Activated naive CD8-positive, alpha-beta T cell treated with anti-CD3 and anti-CD28 coated beads for 36 hours (primary cell): ENCODE results near the gene MAEA. TPM values are rescaled to one million over a fixed set of nuclear protein-coding genes. Genes with fewer than 3 reads are reported as not detected.
A peak's percentile ranks its signal among the peaks of the same experiment; 100 is the strongest.

Experiments used
- DNase-seq: peaks from one replicate; pipeline ENCODE4 v3.0.0; 2021
- H3K27ac Mint-ChIP-seq: one replicate; pipeline ENCODE4 v1.8.0; 2022; ENCODE audit warnings: mild to moderate bottlenecking, moderate library complexity, mixed read lengths
- H3K27me3 Mint-ChIP-seq: one replicate; pipeline ENCODE4 v1.8.0; 2022; ENCODE audit warnings: mild to moderate bottlenecking, mixed read lengths
- H3K36me3 Mint-ChIP-seq: one replicate; pipeline ENCODE4 v1.8.0; 2021; ENCODE audit warnings: mild to moderate bottlenecking, mixed read lengths
- H3K4me1 Mint-ChIP-seq: one replicate; pipeline ENCODE4 v1.8.0; 2021; ENCODE audit warnings: mixed read lengths
- H3K4me3 Mint-ChIP-seq: one replicate; pipeline ENCODE4 v1.8.0; 2022; ENCODE audit warnings: mild to moderate bottlenecking, moderate library complexity, mixed read lengths
- H3K9me3 Mint-ChIP-seq: one replicate; pipeline ENCODE4 v1.8.0; 2022; ENCODE audit warnings: mixed read lengths
- total RNA-seq, 2 experiments: library from RNA; stranded (reverse); gene quantifications; one replicate each; pipeline ENCODE4 v1.2.3, GENCODE V29; 2021

MAEA gene
- total RNA-seq, 2 experiments from 2014 or later: 51.3 to 53.2 TPM

DNA sequence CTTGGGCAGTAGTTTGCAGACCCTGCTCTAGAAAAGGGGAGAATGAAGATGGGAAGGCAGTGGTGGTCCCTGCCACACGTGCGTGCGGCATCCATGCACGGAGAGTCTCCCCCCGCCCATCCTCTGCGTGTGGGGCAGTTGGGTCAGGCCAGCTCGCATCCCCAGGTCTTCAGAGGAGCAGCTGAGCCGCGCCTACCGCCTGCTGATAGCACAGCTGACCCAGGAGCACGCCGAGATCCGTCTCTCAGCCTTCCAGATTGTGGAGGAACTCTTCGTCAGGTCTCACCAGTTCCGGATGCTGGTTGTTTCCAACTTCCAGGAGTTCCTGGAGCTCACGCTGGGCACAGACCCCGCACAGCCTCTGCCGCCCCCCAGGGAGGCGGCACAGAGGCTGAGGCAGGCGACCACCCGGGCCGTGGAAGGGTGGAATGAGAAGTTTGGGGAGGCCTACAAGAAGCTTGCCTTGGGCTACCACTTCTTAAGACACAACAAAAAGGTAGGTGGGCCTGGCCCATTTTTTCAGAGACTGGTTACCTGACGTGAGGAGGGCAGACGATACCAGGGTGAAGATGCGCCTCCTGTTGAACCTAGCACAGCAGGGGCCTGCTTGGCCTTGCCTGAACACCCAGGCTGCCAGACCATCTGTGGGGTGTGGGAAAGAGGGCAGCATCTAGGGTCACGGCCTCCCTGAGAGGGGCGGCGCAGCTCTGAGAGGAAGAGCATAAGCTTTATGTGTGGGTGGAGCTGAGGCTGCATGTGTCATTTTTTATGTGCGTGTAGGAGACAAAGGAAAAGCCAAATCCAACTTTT is 59.9 kb downstream of the MAEA start:
- no peak for DNase-seq
- H3K27ac Mint-ChIP-seq: peak overlapping the region; percentile 13
- H3K4me1 Mint-ChIP-seq: peaks cover 27% of the 10 kb centered on the region
- no peak overlapping the region for H3K4me3 Mint-ChIP-seq
- no peaks in the 10 kb centered on the region for H3K9me3 Mint-ChIP-seq
- no peaks in the 10 kb centered on the region for H3K27me3 Mint-ChIP-seq
- H3K36me3 Mint-ChIP-seq: peaks cover 2% of the 10 kb centered on the region

DNA sequence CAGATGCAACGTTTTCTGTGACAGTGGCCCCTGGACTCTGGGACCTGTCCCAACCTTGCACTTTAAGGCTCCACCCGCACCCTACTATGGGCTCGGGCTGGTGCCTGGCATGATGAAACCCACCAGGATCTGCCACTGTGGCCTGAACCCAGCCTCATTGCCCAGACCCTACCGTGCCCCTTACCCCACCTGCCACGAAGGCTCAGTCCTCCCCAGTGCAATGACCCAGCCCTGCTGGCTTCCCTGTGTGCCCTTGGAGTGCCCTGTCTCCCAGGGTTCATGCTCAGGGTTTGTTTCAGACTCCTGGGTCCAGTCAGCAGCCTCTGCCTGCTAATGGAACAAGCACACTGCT is 60.5 kb downstream of the MAEA start:
- H3K27ac Mint-ChIP-seq: peak overlapping the region; percentile 3
- no peaks in the 10 kb centered on the region for H3K9me3 Mint-ChIP-seq
- H3K36me3 Mint-ChIP-seq: peaks cover 2% of the 10 kb centered on the region
- no peaks in the 10 kb centered on the region for H3K27me3 Mint-ChIP-seq
- no peak overlapping the region for H3K4me3 Mint-ChIP-seq
- peaks cover 26% of the 10 kb centered on the region for H3K4me1 Mint-ChIP-seq
- DNase-seq: no peak

DNA sequence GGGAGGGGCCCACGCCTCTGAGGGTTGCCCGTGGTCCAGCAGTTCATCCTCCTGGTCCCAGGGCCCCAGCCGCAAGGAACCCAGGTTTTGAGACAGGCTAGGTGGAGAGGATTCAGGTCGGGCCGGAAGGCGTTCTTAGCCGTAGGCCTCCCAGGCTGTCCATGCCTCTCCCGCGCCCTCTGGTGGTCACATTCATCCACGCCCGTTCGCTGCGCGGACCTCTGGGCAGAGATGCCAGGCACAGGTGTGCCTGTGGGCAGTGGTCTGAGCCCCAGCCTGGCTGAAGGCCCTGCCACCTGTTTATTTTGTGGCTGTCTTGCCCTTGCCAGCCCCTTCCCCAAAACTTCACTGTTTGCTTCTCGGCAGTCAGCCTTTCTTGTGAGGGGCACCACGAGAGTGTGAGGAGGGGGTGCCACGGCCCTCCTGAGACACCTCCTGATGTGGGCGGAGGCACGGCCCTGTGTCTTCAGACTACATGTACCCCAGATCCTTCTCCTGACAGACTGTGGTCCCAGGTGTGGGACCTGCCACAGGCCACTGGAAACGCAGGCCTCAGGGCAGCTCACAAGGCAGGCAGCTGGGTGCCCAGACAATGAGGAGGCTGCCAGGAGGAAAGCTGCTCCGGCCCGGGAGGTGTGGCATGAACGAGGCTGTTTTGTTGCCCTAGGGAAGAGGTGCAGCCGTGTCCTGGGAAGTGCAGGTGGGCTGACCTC is 62.3 kb downstream of the MAEA start:
- Mint-ChIP-seq H3K27ac (no peak overlapping the region), H3K4me3 (no peak overlapping the region), H3K27me3 (no peaks in the 10 kb centered on the region), H3K36me3 (peaks cover 2% of the 10 kb centered on the region), H3K4me1 (peaks cover 23% of the 10 kb centered on the region), H3K9me3 (no peaks in the 10 kb centered on the region)
- peak; percentile 85 for DNase-seq

DNA sequence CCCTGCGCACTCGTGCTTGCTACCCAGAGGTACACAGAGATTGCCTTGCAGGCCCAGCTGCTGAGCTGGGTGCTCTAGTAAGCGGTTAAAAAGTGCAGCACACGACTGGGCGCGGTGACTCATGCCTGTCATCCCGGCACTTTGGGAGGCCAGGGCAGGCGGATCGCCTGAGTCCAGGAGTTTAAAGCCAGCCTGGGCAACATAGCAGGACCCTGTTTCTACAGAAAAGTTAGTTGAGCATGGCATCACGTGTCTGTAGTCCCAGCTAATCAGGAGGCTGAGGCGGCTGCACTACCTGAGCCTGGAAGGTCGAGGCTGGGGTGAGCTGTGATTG is 62.8 kb downstream of the MAEA start:
- no peak for DNase-seq
- Mint-ChIP-seq H3K27me3 (no peaks in the 10 kb centered on the region), H3K27ac (no peak overlapping the region), H3K4me1 (peaks cover 23% of the 10 kb centered on the region), H3K4me3 (no peak overlapping the region), H3K9me3 (no peaks in the 10 kb centered on the region), H3K36me3 (peaks cover 2% of the 10 kb centered on the region)

DNA sequence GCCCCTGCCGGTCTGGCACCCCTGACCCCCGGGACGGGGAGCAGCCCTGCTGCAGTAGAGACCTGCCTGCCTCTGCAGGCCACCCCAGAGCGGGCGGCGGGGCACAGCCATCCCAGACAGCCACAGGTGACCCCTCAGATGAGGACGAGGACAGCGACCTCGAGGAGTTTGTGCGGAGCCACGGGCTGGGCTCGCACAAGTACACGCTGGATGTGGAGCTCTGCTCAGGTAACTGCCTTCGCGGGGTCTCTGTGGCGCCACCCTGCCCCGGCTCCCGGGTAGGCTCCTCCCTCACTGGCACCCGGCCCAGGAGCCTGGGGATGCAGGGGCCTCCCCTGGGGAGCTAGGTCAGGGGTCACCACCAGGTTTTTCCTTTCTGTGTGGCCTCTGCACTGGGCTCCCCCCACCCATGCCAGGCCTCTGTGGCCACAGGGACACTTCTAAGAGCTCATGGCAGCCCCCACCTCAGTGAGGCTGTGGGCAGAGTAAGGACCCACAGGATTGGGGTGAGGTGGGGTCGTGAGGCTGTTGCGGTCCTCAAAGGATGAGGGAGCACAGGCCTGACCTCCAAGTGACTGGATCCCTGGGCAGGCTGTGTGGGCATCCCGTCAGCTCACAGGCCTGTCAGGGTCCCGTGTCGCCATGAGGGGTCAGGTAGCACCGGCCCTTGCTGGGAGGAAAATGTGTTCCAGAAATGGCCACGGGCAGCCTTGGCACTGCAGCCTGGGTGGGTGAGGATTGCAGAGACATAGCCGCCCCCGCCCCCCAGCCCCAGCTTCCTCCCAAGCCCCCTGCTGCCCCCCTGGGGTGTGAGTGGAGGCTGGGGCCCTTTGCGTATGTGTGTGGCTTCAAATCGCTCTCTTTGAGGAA is 63.7 kb downstream of the MAEA start:
- no peaks in the 10 kb centered on the region for H3K27me3 Mint-ChIP-seq
- H3K9me3 Mint-ChIP-seq: no peaks in the 10 kb centered on the region
- H3K4me3 Mint-ChIP-seq: no peak overlapping the region
- peaks cover 17% of the 10 kb centered on the region for H3K4me1 Mint-ChIP-seq
- no peak for DNase-seq
- H3K27ac Mint-ChIP-seq: no peak overlapping the region
- H3K36me3 Mint-ChIP-seq: peaks cover 2% of the 10 kb centered on the region

DNA sequence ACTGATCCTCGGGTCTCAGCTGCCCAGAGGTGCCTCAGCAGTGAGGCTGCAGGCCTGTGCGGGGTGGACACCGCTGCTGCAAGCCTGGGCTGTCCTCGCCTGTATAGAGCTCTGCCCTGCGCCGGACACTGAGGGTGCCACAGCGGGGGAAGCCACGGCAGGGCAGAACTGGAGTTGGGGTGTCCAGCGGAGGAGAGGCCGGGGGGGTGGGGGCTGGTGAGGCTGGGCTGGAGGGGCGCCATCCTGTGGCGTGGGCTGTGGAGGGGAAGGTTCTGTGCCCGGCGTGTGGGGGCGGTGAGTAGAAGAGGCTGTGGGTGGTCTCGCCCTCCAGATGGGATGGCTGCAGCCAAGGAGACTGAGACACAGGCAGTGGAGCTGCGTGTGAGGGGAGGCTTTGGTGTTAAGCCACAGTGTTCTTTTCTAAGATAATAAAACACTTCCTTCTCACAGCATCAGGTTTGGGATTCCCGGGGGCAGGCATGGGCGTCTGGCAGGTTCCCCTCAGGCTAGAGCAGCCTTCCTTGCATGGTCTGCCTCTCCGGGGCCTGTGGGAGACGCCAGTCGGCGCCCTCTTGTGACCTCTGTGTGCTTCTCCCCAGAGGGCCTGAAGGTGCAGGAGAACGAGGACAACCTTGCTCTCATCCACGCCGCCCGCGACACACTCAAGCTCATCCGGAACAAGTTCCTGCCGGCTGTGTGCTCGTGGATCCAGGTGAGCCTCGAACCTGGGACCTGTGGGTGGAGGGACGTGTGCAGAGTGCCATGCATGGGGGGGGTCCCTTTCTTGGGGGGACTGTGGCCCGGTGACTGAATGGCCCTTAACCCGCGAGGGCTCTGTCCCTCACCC is 64.7 kb downstream of the MAEA start:
- H3K9me3 Mint-ChIP-seq: no peaks in the 10 kb centered on the region
- peaks cover under 1% of the 10 kb centered on the region for H3K36me3 Mint-ChIP-seq
- no peak overlapping the region for H3K27ac Mint-ChIP-seq
- H3K4me3 Mint-ChIP-seq: no peak overlapping the region
- DNase-seq: no peak
- H3K4me1 Mint-ChIP-seq: peaks cover 10% of the 10 kb centered on the region
- H3K27me3 Mint-ChIP-seq: no peaks in the 10 kb centered on the region

DNA sequence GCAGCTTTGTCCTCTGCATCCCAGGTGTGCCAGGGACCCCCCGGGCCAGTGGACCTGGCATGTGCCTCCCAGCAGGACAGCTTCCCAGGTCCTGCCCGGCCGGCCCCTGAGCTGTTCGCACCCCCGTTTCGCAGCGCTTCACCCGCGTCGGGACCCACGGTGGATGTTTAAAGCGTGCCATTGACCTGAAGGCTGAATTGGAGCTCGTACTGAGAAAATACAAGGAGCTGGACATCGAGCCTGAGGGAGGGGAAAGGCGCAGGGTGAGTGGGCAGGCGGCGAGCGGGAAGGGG is 65.2 kb downstream of the MAEA start:
- peaks cover 1% of the 10 kb centered on the region for H3K36me3 Mint-ChIP-seq
- no peaks in the 10 kb centered on the region for H3K9me3 Mint-ChIP-seq

DNA sequence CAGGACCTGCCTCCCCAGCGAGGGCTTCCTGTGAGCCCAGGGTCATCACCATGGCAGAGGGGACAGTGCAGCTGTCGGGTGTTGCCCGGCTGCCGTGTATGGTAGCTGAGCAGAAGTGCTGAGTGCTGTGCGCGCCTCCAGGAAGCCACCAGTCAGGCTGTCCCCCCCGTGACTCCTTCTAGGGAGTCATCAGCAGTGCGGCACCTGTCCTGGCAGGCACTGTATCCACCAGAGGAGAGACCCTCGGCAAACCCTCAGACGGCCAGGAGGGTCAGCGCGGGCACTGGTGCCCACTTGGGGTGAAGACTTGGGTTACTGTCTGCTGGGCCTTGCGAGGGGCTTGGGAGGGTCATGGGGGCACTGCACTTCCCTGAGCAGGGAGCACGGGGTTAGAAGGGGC is 65.7 kb downstream of the MAEA start:
- Mint-ChIP-seq H3K36me3 (peaks cover 1% of the 10 kb centered on the region), H3K27me3 (no peaks in the 10 kb centered on the region), H3K4me1 (peaks cover 6% of the 10 kb centered on the region), H3K4me3 (no peak overlapping the region), H3K9me3 (no peaks in the 10 kb centered on the region), H3K27ac (no peak overlapping the region)
- no peak for DNase-seq

More for the DNA sequence above, 65.2 kb downstream of the MAEA start:
- H3K4me1 Mint-ChIP-seq: peaks cover 8% of the 10 kb centered on the region
- H3K27ac Mint-ChIP-seq: no peak overlapping the region
- DNase-seq: no peak
- no peaks in the 10 kb centered on the region for H3K27me3 Mint-ChIP-seq
- no peak overlapping the region for H3K4me3 Mint-ChIP-seq

DNA sequence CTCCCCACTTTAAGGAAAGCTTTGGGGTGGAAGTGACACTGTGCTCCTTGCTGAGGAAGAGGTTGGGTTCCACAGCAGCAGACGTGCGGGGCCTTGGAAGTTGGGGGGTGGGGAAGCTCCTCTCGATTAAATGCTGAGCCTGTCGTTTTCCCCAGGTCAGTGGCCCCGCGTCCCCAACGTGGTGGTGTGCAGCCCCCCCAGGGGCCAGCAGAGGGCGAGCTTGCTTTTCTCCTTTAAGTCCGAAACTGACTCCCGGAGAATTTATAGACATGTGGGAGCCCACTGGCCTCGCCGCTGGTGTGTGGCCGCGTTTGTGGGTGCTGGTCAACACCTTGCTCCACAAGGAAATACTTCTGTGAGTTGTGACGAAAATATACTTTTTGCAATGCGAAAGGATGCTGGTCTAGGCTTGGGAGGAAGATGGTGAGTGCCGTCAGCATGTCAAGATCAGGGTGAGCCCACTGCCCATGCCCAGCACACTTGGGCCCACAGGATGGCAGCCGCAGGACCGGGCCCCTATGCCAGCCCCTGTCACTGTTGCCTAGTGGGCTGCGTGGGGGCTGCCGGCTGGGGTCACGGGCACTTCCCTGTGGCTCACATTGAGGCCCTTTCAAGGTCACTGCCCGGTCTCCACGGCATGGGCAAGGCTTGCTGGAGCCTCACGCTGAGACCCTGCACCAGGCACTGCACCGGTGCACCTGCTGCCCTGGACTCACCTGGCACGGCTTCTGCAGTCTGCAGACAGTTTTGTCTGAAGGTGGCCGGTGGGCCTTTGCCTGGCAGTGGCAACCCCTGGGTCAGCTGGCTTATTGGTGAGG is 66.7 kb downstream of the MAEA start:
- no peaks in the 10 kb centered on the region for H3K27me3 Mint-ChIP-seq
- no peak overlapping the region for H3K4me3 Mint-ChIP-seq
- H3K4me1 Mint-ChIP-seq: peaks cover 6% of the 10 kb centered on the region
- peaks cover 1% of the 10 kb centered on the region for H3K36me3 Mint-ChIP-seq
- H3K27ac Mint-ChIP-seq: no peak overlapping the region
- DNase-seq: peak; percentile 41
- H3K9me3 Mint-ChIP-seq: no peaks in the 10 kb centered on the region

DNA sequence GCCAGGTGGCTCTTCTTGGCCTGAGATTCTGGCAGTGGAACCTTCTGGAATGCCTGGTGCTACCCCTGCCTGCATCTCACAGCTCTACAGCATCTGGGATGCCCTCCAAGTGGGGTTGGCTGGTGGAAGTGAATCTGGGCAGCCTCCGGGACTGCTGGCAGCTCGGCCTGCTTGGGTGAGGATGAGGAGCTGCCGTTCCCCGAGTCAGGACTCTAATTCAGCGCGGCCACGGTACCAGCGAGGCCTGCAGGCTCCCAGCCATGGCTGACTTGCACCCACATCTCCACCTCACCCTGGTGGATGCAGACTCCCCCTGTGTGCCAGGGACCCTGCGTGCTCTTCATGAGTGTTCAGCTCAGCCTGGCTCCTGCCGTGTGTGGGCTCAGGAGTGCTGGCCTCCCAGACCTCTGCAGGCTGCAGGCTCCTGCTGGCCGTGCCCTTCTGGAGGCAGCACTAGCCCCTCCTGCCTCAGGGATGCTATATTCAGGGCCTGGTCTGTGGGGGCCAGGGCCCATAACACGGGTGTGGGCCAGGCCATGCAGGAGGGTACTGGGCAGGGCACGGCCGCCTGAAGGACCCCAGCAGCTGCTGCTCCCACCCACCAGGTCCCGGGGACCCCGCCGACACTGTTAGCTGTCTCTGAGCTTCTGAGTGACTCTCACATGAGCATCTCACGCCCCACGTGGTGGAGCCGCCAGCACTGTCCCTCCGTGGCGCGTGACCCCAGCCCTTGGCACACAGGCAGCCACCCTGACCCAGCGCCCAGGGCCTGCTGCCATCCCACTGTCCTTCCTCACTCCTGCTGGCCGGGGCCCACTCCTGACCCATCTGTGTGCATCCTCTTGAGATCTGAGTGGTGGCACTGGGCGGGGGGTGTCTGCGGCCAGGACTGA is 67.9 kb downstream of the MAEA start:
- Mint-ChIP-seq H3K4me3 (no peak overlapping the region), H3K4me1 (peaks cover 2% of the 10 kb centered on the region), H3K36me3 (peaks cover 1% of the 10 kb centered on the region), H3K9me3 (no peaks in the 10 kb centered on the region), H3K27me3 (no peaks in the 10 kb centered on the region), H3K27ac (no peak overlapping the region)
- no peak for DNase-seq

DNA sequence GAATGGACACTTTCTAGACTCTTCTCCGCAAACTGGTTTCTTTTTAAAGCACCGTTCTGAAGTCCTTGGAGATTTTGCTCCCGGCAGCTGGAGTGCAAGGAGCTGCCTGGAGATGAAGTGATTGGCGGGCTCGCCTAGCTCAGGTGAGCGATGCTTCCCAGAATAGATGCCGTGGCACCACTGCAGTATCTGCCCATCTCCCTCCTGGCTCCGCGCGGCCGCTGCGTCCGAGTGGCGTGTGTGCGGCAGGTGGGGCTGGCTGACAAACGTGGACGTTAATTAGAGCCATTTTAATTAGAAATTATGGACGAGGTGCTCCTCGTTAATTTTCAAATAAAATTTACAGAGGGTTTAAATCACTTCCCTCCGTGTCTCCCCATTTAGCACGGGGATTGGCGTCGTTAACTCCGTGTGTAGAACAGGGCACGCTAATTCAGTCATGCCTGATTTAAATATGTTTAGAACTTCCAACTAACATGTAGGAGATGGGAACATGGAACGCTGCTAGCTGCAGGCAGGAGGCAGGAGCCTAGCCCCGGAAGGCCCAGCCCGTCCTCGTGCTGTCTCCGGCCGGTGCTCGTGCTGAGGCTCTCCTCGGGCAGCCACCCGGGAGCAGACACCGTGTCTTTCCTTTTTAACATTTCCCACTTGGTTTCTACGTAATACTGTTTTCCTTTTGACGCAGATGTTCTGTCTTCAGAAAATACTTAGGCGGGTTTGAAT is 68.9 kb downstream of the MAEA start:
- H3K9me3 Mint-ChIP-seq: no peaks in the 10 kb centered on the region
- no peak for DNase-seq
- H3K4me1 Mint-ChIP-seq: peaks cover 2% of the 10 kb centered on the region
- no peak overlapping the region for H3K27ac Mint-ChIP-seq
- H3K36me3 Mint-ChIP-seq: peaks cover 1% of the 10 kb centered on the region
- H3K4me3 Mint-ChIP-seq: no peak overlapping the region
- H3K27me3 Mint-ChIP-seq: no peaks in the 10 kb centered on the region

DNA sequence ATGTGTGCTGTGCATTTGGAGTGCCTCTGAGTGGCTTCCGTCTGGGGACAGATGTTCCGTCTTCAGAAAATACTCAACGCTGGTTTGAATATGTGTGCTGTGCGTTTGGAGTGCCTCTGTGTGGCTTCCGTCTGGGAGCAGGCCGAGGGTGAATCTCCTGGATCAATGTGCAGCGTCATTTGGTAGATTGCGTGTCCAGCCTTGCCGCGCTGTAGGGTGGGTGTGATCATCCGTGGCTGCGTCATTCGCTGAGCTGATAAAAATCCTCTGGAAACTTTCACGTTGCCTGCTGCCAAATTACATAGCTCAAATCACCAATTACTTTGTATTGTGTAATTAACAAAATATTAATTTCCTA is 69.4 kb downstream of the MAEA start:
- Mint-ChIP-seq H3K4me3 (no peak overlapping the region), H3K4me1 (peaks cover 2% of the 10 kb centered on the region), H3K27ac (no peak overlapping the region), H3K27me3 (no peaks in the 10 kb centered on the region), H3K9me3 (no peaks in the 10 kb centered on the region), H3K36me3 (peaks cover 1% of the 10 kb centered on the region)
- no peak for DNase-seq

DNA sequence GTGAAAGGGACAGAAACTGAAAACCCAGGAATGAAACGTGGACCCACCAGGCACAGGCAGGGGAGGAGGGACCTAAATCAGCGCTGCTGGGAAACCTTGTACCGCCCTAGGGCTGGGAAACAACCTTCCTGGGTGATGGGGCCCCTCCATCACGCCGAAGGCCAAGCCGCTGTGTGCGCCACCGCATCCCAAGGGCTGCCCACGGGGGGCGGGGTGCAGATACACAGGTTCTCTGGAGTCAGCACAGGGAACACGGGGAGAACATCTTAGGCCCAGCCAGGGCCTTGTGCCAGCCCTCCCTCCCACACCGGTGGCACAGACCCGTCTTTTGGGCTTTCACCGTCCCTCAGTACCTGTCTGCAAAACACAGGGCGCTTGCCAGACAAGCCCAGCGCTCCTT is 70.3 kb downstream of the MAEA start:
- Mint-ChIP-seq H3K36me3 (peaks cover 1% of the 10 kb centered on the region), H3K27me3 (no peaks in the 10 kb centered on the region), H3K27ac (no peak overlapping the region), H3K9me3 (no peaks in the 10 kb centered on the region), H3K4me1 (peaks cover 2% of the 10 kb centered on the region), H3K4me3 (no peak overlapping the region)
- no peak for DNase-seq
